ENCODE data around the gene NFKBIB. TPM values are rescaled to one million over a fixed set of nuclear protein-coding genes. Genes with fewer than 3 reads are reported as not detected.

The NFKBIB gene
- total RNA-seq (2021), result 33.8 and 36.7 TPM in 2 replicates
- long read RNA-seq, transcript NFKBIB-204 (5 exons, 1,929 nt), result major isoform, 113 of 217 reads
- long read RNA-seq, transcript NFKBIB-201 (6 exons, 1,159 nt), result minor isoform, 72 of 217 reads
- long read RNA-seq, transcript NFKBIB-203 (5 exons, 2,200 nt), result minor isoform, 9 of 217 reads
- long read RNA-seq, partial matches to known transcripts, result 5 of 217 reads
- long read RNA-seq, other reads (novel, unspliced or antisense), result 18 of 217 reads

- TF ChIP-seq, protein P1, sequence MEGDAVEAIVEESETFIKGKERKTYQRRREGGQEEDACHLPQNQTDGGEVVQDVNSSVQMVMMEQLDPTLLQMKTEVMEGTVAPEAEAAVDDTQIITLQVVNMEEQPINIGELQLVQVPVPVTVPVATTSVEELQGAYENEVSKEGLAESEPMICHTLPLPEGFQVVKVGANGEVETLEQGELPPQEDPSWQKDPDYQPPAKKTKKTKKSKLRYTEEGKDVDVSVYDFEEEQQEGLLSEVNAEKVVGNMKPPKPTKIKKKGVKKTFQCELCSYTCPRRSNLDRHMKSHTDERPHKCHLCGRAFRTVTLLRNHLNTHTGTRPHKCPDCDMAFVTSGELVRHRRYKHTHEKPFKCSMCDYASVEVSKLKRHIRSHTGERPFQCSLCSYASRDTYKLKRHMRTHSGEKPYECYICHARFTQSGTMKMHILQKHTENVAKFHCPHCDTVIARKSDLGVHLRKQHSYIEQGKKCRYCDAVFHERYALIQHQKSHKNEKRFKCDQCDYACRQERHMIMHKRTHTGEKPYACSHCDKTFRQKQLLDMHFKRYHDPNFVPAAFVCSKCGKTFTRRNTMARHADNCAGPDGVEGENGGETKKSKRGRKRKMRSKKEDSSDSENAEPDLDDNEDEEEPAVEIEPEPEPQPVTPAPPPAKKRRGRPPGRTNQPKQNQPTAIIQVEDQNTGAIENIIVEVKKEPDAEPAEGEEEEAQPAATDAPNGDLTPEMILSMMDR (conservative IDR thresholded peaks at IDR 0.05), result no peak
- Histone ChIP-seq H4K20me1 (ENCODE audit: control insufficient read depth, insufficient read depth, insufficient read length) (no peaks in the 10 kb centered on the region), H3K79me2 (ENCODE audit: insufficient read depth, low read length) (no peaks in the 10 kb centered on the region), H2AK5ac (ENCODE audit: insufficient read length, low read length) (no peak within 1 kb of the TSS), H3K4ac (ENCODE audit: low read depth, low read length) (no peak within 1 kb of the TSS), H3K56ac (ENCODE audit: insufficient read length, low read depth, low read length) (no peak within 1 kb of the TSS), H3T11ph (ENCODE audit: low read length) (no peak within 1 kb of the TSS), H4K91ac (ENCODE audit: insufficient read length, low read depth, low read length) (no peak within 1 kb of the TSS), H3K4me1 (ENCODE audit: insufficient read depth, low read length) (peaks cover 2% of the 10 kb centered on the region; the same call in 1 of the 2 replicates), H2BK15ac (ENCODE audit: low read depth, low read length) (no peak within 1 kb of the TSS), H4K5ac (ENCODE audit: insufficient read length, low read depth, low read length) (no peak within 1 kb of the TSS), H2BK5ac (ENCODE audit: insufficient read length, low read length) (no peak within 1 kb of the TSS), H3K79me1 (ENCODE audit: insufficient read depth, low read depth, low read length, poor library complexity, severe bottlenecking) (no peaks in the 10 kb centered on the region), H3K4me2 (ENCODE audit: insufficient read depth, insufficient read length, low read length) (peak within 1 kb of the TSS; percentile 76), H3K27ac (ENCODE audit: insufficient read length, low read depth, low read length) (no peak within 1 kb of the TSS), H2BK120ac (ENCODE audit: low read depth, low read length, poor library complexity, severe bottlenecking) (no peak within 1 kb of the TSS), H2BK20ac (ENCODE audit: low read depth, low read length, poor library complexity, severe bottlenecking) (no peak within 1 kb of the TSS), H3K27me3 (ENCODE audit: insufficient read depth, low read length) (no peaks in the 10 kb centered on the region), H3K14ac (ENCODE audit: insufficient read depth, low read length) (peak within 1 kb of the TSS; percentile 95), H3K23me2 (ENCODE audit: insufficient read length, low read depth, low read length, poor library complexity, severe bottlenecking) (no peaks in the 10 kb centered on the region), H4K8ac (replicated peaks; ENCODE audit: insufficient read length, low read depth, low read length) (no peak within 1 kb of the TSS), H2BK12ac (ENCODE audit: insufficient read length, low read depth, low read length) (no peak within 1 kb of the TSS), H3K9ac (ENCODE audit: extremely low read depth, insufficient read length, low read length) (peak within 1 kb of the TSS; percentile 74), H3K23ac (ENCODE audit: insufficient read length, low read depth, low read length) (no peak within 1 kb of the TSS), H2AFZ (ENCODE audit: low read length) (no peak within 1 kb of the TSS), H3K18ac (ENCODE audit: insufficient read length, low read depth, low read length) (peak within 1 kb of the TSS; percentile 92), H3K9me3 (ENCODE audit: control insufficient read depth, low read depth, low read length) (no peaks in the 10 kb centered on the region)
- peak within 1 kb of the TSS; percentile 17 to 97 (median 88) for H3K27ac Mint-ChIP-seq
- H3K4me3 Mint-ChIP-seq, result peak within 1 kb of the TSS; percentile 81 to 86
- peaks cover 2 to 10% (median 7%) of the 10 kb centered on the region in 3 experiments; a peak in 5 of 7 replicates for H3K36me3 Mint-ChIP-seq (ENCODE audit: insufficient read depth in 1 of 3, low read depth in 3 of 3)
- peak; percentile 100 for DNase-seq
- peaks cover 15 to 18% of the 10 kb centered on the region in 2 experiments for H3K4me1 Mint-ChIP-seq
- peaks cover 0 to 3% of the 10 kb centered on the region in 2 experiments; a peak in 1 of 5 replicates for H3K9me3 Mint-ChIP-seq
- peaks cover 15% of the 10 kb centered on the region for H3K27me3 Mint-ChIP-seq (ENCODE audit: low read depth)
- no CpG with 5 or more reads among the region's 64 CpGs for WGBS (ENCODE audit: extremely low coverage, insufficient read length, low lambda C conversion rate)
These were observed at the start of gene NFKBIB, which contains the start of gene SIRT2 for GRCh38 chr19:38899447-38900201. Gene NFKBIB, plus strand, starts transcription at chr19:38899969. Its CDS starts 64 bp downstream, at chr19:38900033. Gene SIRT2, minus strand, starts transcription at chr19:38899618. Its CDS starts 97 bp downstream, at chr19:38899521.
